Choroid plexus epithelial cell (primary cell): ENCODE measurements around the gene ADAMTS12.
"Not testable (repeated sequence)": the region's sequence is repeated elsewhere in the genome, so short reads cannot be mapped to it uniquely, and the experiment has no call there.

Experiments
- DNase-seq: peaks from one replicate; pipeline ENCODE4 v3.0.0-alpha.2; 2010; ENCODE audit warnings: low read depth
- H3K4me3 ChIP-seq: 2 replicates; pipeline ENCODE4 v1.5.1; 2011; ENCODE audit warnings: low read depth, mild to moderate bottlenecking, control low read depth, low read length, moderate library complexity
- TF ChIP-seq, protein P1 (sequence below): conservative IDR thresholded peaks from 2 replicates; pipeline ENCODE4 v1.5.1; 2011; ENCODE audit warnings: low read depth, mild to moderate bottlenecking, control low read depth, inconsistent platforms, low read length, moderate library complexity

The ADAMTS12 gene

DNA sequence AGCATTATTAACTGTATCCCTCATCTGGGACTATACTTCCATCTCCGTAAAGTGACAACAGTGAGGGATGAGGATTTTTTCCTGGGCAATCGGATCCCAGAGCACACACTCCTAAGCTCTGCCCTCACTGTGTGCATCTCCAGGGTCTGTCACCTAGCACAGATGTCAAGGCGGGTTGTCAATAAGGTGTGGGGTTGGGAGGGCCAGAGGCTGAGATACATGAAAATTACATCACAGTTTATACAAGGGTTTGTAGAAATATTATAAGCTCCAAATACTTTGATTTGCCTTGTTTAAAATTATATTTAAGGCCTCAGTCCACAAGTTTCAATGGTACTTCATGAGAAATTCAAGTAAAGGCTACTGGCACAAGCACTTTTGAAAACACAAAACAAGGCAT, 4.5 kb downstream of the ADAMTS12 start:
- TF ChIP-seq, protein P1, sequence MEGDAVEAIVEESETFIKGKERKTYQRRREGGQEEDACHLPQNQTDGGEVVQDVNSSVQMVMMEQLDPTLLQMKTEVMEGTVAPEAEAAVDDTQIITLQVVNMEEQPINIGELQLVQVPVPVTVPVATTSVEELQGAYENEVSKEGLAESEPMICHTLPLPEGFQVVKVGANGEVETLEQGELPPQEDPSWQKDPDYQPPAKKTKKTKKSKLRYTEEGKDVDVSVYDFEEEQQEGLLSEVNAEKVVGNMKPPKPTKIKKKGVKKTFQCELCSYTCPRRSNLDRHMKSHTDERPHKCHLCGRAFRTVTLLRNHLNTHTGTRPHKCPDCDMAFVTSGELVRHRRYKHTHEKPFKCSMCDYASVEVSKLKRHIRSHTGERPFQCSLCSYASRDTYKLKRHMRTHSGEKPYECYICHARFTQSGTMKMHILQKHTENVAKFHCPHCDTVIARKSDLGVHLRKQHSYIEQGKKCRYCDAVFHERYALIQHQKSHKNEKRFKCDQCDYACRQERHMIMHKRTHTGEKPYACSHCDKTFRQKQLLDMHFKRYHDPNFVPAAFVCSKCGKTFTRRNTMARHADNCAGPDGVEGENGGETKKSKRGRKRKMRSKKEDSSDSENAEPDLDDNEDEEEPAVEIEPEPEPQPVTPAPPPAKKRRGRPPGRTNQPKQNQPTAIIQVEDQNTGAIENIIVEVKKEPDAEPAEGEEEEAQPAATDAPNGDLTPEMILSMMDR: no peak
- DNase-seq: no peak
- H3K4me3 ChIP-seq: no peak overlapping the region

DNA sequence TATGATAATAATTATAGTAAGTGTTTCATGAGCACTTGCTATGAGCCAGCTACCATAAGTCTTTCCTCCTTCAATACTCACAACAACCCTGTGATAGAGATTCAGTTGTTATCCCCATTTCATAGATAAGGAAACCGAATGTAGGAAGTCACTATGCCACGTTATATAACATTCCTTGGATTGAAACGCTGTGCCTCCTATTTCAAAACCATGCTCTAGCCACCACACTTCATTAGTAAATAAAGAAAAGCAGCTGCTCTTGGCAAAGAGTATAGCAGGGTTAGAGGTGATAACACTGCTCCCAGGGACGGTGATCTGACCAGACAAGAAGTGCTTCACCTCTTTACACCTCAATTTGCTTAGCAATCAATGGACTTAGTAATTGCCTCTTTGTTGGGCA, 5.5 kb downstream of the ADAMTS12 start:
- DNase-seq: no peak
- TF ChIP-seq, protein P1: no peak
- H3K4me3 ChIP-seq: no peak overlapping the region

DNA sequence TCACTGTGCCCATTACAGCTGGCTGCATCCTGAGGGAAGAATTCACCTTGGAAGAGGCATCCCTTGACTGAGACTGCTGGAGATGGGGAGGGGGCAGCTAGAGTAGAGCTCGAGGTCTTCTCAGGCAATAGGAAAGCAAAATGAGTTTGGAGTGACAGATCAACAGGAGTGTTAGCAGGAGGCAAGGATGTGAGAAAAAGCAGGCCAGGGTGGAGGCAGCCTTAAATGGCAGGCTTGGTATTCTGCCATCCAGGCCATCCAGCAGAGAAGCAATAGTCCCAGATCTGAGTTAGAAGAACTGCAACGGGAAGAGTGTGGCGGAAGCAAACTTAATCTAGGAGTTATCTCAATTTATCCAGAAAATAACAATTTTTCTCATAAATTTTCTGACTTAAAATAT, 6.1 kb downstream of the ADAMTS12 start:
- no peak overlapping the region for H3K4me3 ChIP-seq
- DNase-seq: no peak

DNA sequence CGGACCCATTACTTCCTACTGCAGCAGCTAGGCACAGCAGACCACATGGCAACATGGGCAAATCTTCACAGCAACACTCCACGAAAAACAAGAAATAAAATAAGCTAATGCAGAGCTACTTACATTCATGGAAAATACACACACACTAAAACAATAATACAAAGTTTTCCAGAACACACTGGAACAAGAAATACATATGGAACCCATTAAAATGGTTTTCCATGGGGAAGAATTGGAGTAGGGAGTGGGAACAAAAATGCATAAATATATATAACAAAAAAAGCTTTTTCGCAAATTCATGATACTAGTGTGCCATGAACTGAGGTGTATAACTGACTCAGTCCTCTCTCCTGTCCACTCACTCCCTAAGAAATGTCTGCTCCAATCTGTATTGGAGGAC, 8.3 kb downstream of the ADAMTS12 start:
- DNase-seq: no peak
- TF ChIP-seq, protein P1: no peak
- H3K4me3 ChIP-seq: no peak overlapping the region

More for the DNA sequence above, 6.1 kb downstream of the ADAMTS12 start:
- TF ChIP-seq, protein P1: no peak

DNA sequence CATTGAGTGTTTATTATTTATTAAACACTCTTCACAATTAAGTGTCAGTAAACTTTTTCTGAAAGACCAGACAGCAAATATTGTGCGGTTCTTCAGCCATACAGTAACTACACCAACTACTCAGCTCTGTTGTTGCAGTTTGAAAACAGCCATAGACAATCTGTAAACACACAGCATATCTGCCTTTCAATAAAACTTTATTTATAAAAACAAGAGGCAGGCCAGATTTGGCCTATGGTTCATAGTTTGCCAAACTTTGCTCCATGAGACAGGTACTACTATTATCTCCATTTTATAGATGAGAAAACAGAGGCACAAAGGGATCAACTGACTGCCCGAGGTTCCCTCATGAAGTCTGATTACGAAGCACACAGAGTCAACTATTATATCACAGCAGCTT, 11.5 kb downstream of the ADAMTS12 start:
- TF ChIP-seq, protein P1: no peak
- no peak overlapping the region for H3K4me3 ChIP-seq
- no peak for DNase-seq

DNA sequence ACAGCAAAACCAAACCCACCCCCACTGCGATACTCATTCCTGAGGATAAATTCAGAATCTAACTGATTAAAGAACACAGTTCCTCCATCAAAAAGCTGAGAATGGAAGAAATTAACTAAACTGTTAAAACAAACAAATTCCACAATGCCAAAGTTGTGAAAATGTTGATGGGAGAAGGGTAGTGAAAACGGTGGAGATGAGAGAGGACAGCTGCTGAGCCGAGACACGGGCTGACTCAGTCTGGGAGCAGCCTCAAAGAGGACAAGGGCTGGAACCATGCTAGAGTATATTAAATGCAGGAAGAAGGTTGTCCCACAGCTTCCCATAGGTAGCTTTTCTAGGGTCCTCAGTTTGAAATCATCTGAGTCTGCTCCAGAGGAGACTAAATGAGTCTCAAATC, 14.3 kb downstream of the ADAMTS12 start:
- TF ChIP-seq, protein P1: no peak
- no peak for DNase-seq
- H3K4me3 ChIP-seq: no peak overlapping the region

DNA sequence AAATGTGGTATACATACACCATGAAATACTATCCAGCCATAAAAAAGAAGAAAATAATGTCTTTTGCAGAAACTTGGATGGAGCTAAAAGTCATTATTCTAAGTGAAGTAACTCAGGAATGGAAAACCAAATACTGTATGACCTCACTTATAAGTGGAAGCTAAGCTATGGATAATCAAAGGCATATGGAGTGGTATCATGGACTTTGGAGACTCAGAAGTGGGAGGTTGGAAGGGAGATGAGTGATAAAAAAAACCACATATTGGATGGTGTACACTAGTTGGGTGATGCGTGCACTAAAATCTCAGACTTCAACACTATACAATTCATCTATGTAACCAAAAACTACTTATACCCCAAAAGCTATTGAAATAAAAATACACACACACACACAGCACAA, 24.5 kb downstream of the ADAMTS12 start:
- DNase-seq: no peak
- no peak overlapping the region for H3K4me3 ChIP-seq
- TF ChIP-seq, protein P1: no peak

DNA sequence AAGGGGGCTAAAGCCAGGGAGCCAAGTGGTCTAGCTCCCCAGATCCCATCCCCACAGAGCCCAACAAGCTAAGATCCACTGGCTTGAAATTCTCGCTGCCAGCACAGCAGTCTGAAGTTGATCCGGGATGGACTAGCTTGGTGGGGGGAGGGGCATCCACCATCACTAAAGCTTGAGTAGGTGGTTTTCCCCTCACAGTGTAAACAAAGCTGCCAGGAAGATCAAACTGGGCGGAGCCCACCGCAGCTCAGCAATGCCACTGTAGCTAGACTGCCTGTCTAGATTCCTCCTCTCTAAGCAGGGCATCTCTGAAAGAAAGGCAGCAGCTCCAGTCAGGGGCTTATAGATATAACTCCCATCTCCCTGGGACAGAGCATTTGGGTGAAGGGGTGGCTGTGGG, 32.6 kb downstream of the ADAMTS12 start:
- H3K4me3 ChIP-seq: not testable (repeated sequence)
- peak; percentile 47 for DNase-seq
